ENCODE results near the gene DCANP1. TPM values are rescaled to one million over a fixed set of nuclear protein-coding genes. Genes with fewer than 3 reads are reported as not detected.
A peak's percentile ranks its signal among the peaks of the same experiment; 100 is the strongest.

Gene DCANP1
- total and polyA plus RNA-seq, 9 of the 15 experiments (the other 6 are each of a cell fraction or from before 2014, with no cell fraction given): not detected

- TF ChIP-seq ZHX1 (conservative IDR thresholded peaks at IDR 0.05; ENCODE audit: low read length) (no peak), TCF7 (IDR thresholded peaks at IDR 0.05; ENCODE audit: borderline replicate concordance) (no peak), NEUROD1 (IDR thresholded peaks at IDR 0.05; ENCODE audit: borderline replicate concordance, low read depth, low read length, partially characterized antibody) (peak; percentile 88), L3MBTL2 (IDR thresholded peaks at IDR 0.05) (peak; percentile 79; the same call in 1 of the 2 replicates), RFX1 (IDR thresholded peaks at IDR 0.05) (no peak), RBFOX2 (IDR thresholded peaks at IDR 0.05; ENCODE audit: low read depth, low read length) (peak; percentile 52), PTBP1 (IDR thresholded peaks at IDR 0.05; ENCODE audit: low read depth, low read length) (0 out of 2 replicates have a peak, but pooled peaks have one; percentile 77), CEBPB (tag; IDR thresholded peaks at IDR 0.05) (peak; percentile 77), TAF1 (IDR thresholded peaks at IDR 0.05; ENCODE audit: control insufficient read depth, extremely low read depth, insufficient read depth, low read length, severe bottlenecking) (peak; percentile 42), TGIF2 (CRISPR knock-in tag; IDR thresholded peaks at IDR 0.05) (no peak), TCF3 (CRISPR knock-in tag; IDR thresholded peaks at IDR 0.05) (peak; percentile 75)
- TF ChIP-seq, protein P1, sequence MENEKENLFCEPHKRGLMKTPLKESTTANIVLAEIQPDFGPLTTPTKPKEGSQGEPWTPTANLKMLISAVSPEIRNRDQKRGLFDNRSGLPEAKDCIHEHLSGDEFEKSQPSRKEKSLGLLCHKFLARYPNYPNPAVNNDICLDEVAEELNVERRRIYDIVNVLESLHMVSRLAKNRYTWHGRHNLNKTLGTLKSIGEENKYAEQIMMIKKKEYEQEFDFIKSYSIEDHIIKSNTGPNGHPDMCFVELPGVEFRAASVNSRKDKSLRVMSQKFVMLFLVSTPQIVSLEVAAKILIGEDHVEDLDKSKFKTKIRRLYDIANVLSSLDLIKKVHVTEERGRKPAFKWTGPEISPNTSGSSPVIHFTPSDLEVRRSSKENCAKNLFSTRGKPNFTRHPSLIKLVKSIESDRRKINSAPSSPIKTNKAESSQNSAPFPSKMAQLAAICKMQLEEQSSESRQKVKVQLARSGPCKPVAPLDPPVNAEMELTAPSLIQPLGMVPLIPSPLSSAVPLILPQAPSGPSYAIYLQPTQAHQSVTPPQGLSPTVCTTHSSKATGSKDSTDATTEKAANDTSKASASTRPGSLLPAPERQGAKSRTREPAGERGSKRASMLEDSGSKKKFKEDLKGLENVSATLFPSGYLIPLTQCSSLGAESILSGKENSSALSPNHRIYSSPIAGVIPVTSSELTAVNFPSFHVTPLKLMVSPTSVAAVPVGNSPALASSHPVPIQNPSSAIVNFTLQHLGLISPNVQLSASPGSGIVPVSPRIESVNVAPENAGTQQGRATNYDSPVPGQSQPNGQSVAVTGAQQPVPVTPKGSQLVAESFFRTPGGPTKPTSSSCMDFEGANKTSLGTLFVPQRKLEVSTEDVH (IDR thresholded peaks at IDR 0.05; ENCODE audit: low read depth, partially characterized antibody): no peak
- TF ChIP-seq, protein P2, sequence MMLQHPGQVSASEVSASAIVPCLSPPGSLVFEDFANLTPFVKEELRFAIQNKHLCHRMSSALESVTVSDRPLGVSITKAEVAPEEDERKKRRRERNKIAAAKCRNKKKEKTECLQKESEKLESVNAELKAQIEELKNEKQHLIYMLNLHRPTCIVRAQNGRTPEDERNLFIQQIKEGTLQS (IDR thresholded peaks at IDR 0.05): peak; percentile 92
- TF ChIP-seq, protein P2 (CRISPR knock-in tag; conservative IDR thresholded peaks at IDR 0.05): 0 out of 2 replicates have a peak, but pooled peaks have one; percentile 66
- TF ChIP-seq, protein P3, sequence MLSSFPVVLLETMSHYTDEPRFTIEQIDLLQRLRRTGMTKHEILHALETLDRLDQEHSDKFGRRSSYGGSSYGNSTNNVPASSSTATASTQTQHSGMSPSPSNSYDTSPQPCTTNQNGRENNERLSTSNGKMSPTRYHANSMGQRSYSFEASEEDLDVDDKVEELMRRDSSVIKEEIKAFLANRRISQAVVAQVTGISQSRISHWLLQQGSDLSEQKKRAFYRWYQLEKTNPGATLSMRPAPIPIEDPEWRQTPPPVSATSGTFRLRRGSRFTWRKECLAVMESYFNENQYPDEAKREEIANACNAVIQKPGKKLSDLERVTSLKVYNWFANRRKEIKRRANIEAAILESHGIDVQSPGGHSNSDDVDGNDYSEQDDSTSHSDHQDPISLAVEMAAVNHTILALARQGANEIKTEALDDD (IDR thresholded peaks at IDR 0.05): peak; percentile 51; the same call in 1 of the 2 replicates
Observed at GRCh38 chr5:135456238-135457099, 9.3 kb upstream of the DCANP1 start (continued).
